GM03348 (cell line): Measurements from ENCODE around the gene ERFE.

Experiments
- DNase-seq: peaks from one replicate; pipeline ENCODE4 v3.0.0; 2012; ENCODE audit warnings: low spot score

The ERFE gene

GRCh38 chr2:238155051-238155760, 3.6 kb upstream of the ERFE start:
- no peak for DNase-seq

- no peak for DNase-seq
Observed at GRCh38 chr2:238155761-238156694, 2.7 kb upstream of the ERFE start.

- no peak for DNase-seq
Observed at GRCh38 chr2:238157506-238158017, 1.2 kb upstream of the ERFE start.

GRCh38 chr2:238158018-238158508, 707 bp upstream of the ERFE start:
- no peak for DNase-seq

GRCh38 chr2:238159071-238159539, 335 bp downstream of the ERFE start:
- DNase-seq = peak; percentile 60

- DNase-seq = no peak
Observed at GRCh38 chr2:238159661-238160205, 963 bp downstream of the ERFE start.

- no peak for DNase-seq
Observed at GRCh38 chr2:238160206-238161129, 1.7 kb downstream of the ERFE start.

- DNase-seq = no peak
Observed at GRCh38 chr2:238161291-238162051, 2.7 kb downstream of the ERFE start.

GRCh38 chr2:238162251-238162845, 3.6 kb downstream of the ERFE start:
- no peak for DNase-seq

- DNase-seq = no peak
Observed at GRCh38 chr2:238162846-238163441, 4.2 kb downstream of the ERFE start.

- no peak for DNase-seq
Observed at GRCh38 chr2:238163481-238164198, 4.9 kb downstream of the ERFE start.

GRCh38 chr2:238164906-238165287, 6.1 kb downstream of the ERFE start:
- no peak for DNase-seq

GRCh38 chr2:238165288-238165921, 6.6 kb downstream of the ERFE start:
- DNase-seq = no peak

GRCh38 chr2:238166391-238167343, 7.9 kb downstream of the ERFE start:
- DNase-seq = no peak

GRCh38 chr2:238167344-238167715, 8.6 kb downstream of the ERFE start:
- no peak for DNase-seq

GRCh38 chr2:238167761-238168160, 9.0 kb downstream of the ERFE start:
- no peak for DNase-seq
